ENCODE data around the gene RALGAPB. TPM values are rescaled to one million over a fixed set of nuclear protein-coding genes. Genes with fewer than 3 reads are reported as not detected.
"Not testable (repeated sequence)": the region's sequence is repeated elsewhere in the genome, so short reads cannot be mapped to it uniquely, and the experiment has no call there.

Gene RALGAPB
- total and polyA plus RNA-seq, 7 donors, result 7.5 to 27.3 (median 18.6) TPM

- WGBS, 3 donors, result 92 to 93% (median 92%) methylated on average over 5 of the region's 5 CpGs
Observed at GRCh38 chr20:38458314-38458713, 14.3 kb upstream of the RALGAPB start.

GRCh38 chr20:38460040-38460623 lies 12.5 kb upstream of the RALGAPB start:
- H3K27me3 ChIP-seq (ENCODE audit: insufficient read depth in 3 of 3, low read length in 2 of 3), result no peaks in the 10 kb centered on the region

More at GRCh38 chr20:38458314-38458713, 14.3 kb upstream of the RALGAPB start:
- intact Hi-C loops (cut with DNase I), result no loop called here
- TF ChIP-seq, protein P1, sequence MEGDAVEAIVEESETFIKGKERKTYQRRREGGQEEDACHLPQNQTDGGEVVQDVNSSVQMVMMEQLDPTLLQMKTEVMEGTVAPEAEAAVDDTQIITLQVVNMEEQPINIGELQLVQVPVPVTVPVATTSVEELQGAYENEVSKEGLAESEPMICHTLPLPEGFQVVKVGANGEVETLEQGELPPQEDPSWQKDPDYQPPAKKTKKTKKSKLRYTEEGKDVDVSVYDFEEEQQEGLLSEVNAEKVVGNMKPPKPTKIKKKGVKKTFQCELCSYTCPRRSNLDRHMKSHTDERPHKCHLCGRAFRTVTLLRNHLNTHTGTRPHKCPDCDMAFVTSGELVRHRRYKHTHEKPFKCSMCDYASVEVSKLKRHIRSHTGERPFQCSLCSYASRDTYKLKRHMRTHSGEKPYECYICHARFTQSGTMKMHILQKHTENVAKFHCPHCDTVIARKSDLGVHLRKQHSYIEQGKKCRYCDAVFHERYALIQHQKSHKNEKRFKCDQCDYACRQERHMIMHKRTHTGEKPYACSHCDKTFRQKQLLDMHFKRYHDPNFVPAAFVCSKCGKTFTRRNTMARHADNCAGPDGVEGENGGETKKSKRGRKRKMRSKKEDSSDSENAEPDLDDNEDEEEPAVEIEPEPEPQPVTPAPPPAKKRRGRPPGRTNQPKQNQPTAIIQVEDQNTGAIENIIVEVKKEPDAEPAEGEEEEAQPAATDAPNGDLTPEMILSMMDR (IDR thresholded peaks at IDR 0.05), result no peak
- H3K4me3 ChIP-seq, result no peak overlapping the region
- H3K9me3 ChIP-seq, result no peaks in the 10 kb centered on the region
- DNase-seq (no peak), ATAC-seq (no peak)
- H3K36me3 ChIP-seq (ENCODE audit: insufficient read depth in 1 of 2, low read depth in 1 of 2), result no peaks in the 10 kb centered on the region
- H3K27me3 ChIP-seq (ENCODE audit: insufficient read depth in 3 of 3, low read length in 2 of 3), result no peaks in the 10 kb centered on the region
- no peak overlapping the region for H3K27ac ChIP-seq
- H3K4me1 ChIP-seq, result no peaks in the 10 kb centered on the region

DNA sequence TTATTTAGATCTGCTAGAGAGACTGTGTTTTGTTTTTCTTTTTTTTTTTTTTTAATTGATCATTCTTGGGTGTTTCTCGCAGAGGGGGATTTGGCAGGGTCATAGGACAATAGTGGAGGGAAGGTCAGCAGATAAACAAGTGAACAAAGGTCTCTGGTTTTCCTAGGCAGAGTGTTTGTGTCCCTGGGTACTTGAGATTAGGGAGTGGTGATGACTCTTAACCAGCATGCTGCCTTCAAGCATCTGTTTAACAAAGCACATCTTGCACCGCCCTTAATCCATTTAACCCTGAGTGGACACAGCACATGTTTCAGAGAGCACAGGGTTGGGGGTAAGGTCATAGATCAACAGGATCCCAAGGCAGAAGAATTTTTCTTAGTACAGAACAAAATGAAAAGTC lies 12.0 kb upstream of the RALGAPB start:
- 36% methylated on average over 1 of the region's 2 CpGs; no CpG with 5 or more reads in 2 of the 3 donors for WGBS, 3 donors
- not testable (repeated sequence) for ATAC-seq

More at GRCh38 chr20:38460040-38460623, 12.5 kb upstream of the RALGAPB start:
- H3K4me3 ChIP-seq, result no peak overlapping the region
- H3K4me1 ChIP-seq, result no peaks in the 10 kb centered on the region
- no peaks in the 10 kb centered on the region for H3K9me3 ChIP-seq
- ATAC-seq (peak in 3 of 4 donors; percentile 59 to 67 (median 66)), DNase-seq (no peak)
- TF ChIP-seq, protein P1 (IDR thresholded peaks at IDR 0.05), result no peak
- WGBS, 3 donors, result 51 to 52% (median 51%) methylated on average over 5 of the region's 5 CpGs
- intact Hi-C loops (cut with DNase I), result no loop called here
- no peak overlapping the region for H3K27ac ChIP-seq
- no peaks in the 10 kb centered on the region for H3K36me3 ChIP-seq (ENCODE audit: insufficient read depth in 1 of 2, low read depth in 1 of 2)

DNA sequence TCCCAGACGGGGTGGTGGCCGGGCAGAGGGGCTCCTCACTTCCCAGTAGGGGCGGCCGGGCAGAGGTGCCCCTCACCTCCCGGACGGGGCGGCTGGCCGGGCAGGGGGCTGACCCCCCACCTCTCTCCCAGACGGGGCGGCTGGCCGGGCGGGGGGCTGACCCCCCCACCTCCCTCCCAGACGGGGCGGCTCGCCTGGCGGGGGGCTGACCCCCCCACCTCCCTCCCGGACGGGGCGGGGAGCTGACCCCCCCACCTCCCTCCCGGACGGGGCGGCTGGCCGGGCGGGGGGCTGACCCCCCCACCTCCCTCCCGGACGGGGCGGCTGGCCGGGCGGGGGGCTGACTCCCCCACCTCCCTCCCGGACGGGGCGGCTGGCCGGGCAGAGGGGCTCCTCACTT lies 11.5 kb upstream of the RALGAPB start:
- DNase-seq; H3K9me3 ChIP-seq; H3K36me3 ChIP-seq (ENCODE audit: insufficient read depth in 1 of 2, low read depth in 1 of 2); H3K27me3 ChIP-seq (ENCODE audit: insufficient read depth in 3 of 3, low read length in 2 of 3); H3K4me3 ChIP-seq; H3K27ac ChIP-seq; ATAC-seq; H3K4me1 ChIP-seq; intact Hi-C loops (cut with DNase I): not testable (repeated sequence)
- 86 to 90% (median 89%) methylated on average over 4 to 20 of the region's 33 CpGs for WGBS, 3 donors

More for the DNA sequence above, 12.0 kb upstream of the RALGAPB start:
- intact Hi-C loops (cut with DNase I); DNase-seq; H3K27ac ChIP-seq; H3K4me3 ChIP-seq; H3K27me3 ChIP-seq (ENCODE audit: insufficient read depth in 3 of 3, low read length in 2 of 3); H3K36me3 ChIP-seq (ENCODE audit: insufficient read depth in 1 of 2, low read depth in 1 of 2); H3K4me1 ChIP-seq; H3K9me3 ChIP-seq: not testable (repeated sequence)

DNA sequence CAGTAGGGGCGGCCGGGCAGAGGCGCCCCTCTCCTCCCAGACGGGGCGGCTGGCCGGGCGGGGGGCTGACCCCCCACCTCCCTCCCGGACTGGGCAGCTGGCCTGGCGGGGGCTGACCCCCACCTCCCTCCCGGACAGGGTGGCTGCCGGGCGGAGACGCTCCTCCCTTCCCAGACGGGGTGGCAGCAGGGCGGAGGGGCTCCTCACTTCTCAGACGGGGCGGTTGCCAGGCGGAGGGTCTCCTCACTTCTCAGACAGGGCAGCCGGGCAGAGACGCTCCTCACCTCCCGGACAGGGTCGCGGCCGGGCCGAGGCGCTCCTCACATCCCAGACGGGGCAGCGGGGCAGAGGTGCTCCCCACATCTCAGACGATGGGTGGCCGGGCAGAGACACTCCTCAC lies 11.1 kb upstream of the RALGAPB start:
- H3K4me3 ChIP-seq; H3K4me1 ChIP-seq; H3K27me3 ChIP-seq (ENCODE audit: insufficient read depth in 3 of 3, low read length in 2 of 3); ATAC-seq; H3K27ac ChIP-seq; DNase-seq; H3K36me3 ChIP-seq (ENCODE audit: insufficient read depth in 1 of 2, low read depth in 1 of 2); intact Hi-C loops (cut with DNase I); H3K9me3 ChIP-seq: not testable (repeated sequence)
- 88 to 93% (median 91%) methylated on average over 18 to 30 of the region's 30 CpGs for WGBS, 3 donors

DNA sequence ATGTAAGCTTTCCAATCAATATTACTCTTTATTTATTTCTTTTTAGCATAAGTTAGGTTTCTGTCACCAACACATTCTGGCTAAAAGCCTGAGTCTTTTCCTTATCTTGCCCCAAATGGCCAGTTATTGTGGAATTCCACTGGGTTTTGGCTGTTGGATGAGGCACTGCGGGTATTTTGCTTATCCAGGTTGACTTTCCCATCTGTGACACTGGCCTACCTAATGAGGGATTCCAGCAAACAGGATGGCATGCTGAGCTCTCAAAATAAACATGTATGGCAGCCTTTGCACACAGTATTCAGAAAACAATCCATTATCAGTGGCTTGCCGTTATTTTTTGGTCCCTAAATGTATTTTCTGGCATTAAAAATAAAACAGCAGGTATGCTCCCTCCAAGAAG lies 6.5 kb upstream of the RALGAPB start:
- WGBS, 3 donors, result 60 to 68% (median 68%) methylated on average over 2 of the region's 2 CpGs
- TF ChIP-seq, protein P1 (IDR thresholded peaks at IDR 0.05), result no peak
- intact Hi-C loops (cut with DNase I), result no loop called here
- Histone ChIP-seq H3K4me1 (no peaks in the 10 kb centered on the region), H3K4me3 (no peak overlapping the region), H3K27ac (no peak overlapping the region), H3K9me3 (no peaks in the 10 kb centered on the region), H3K27me3 (ENCODE audit: insufficient read depth in 3 of 3, low read length in 2 of 3) (no peaks in the 10 kb centered on the region), H3K36me3 (ENCODE audit: insufficient read depth in 1 of 2, low read depth in 1 of 2) (no peaks in the 10 kb centered on the region)
- DNase-seq, result no peak
- no peak for ATAC-seq

All from psoas muscle (tissue), 8 donors.